RPMI7951 (cell line): ENCODE results near the gene DHCR24. TPM values are rescaled to one million over a fixed set of nuclear protein-coding genes. Genes with fewer than 3 reads are reported as not detected.

Experiments used
- DNase-seq: peaks from one replicate; pipeline ENCODE4 v3.0.0-alpha.2; 2012; ENCODE audit warnings: low read depth
- total RNA-seq: library from RNA; depleted of rRNA; stranded (reverse); fragments of >200 nt; shearing (Covaris generic); gene quantifications from 2 replicates; pipeline ENCODE4 v1.2.3, GENCODE V29; 2014

Gene DHCR24
- total RNA-seq, 1 experiment from 2014 or later: 67.8 TPM

DNA sequence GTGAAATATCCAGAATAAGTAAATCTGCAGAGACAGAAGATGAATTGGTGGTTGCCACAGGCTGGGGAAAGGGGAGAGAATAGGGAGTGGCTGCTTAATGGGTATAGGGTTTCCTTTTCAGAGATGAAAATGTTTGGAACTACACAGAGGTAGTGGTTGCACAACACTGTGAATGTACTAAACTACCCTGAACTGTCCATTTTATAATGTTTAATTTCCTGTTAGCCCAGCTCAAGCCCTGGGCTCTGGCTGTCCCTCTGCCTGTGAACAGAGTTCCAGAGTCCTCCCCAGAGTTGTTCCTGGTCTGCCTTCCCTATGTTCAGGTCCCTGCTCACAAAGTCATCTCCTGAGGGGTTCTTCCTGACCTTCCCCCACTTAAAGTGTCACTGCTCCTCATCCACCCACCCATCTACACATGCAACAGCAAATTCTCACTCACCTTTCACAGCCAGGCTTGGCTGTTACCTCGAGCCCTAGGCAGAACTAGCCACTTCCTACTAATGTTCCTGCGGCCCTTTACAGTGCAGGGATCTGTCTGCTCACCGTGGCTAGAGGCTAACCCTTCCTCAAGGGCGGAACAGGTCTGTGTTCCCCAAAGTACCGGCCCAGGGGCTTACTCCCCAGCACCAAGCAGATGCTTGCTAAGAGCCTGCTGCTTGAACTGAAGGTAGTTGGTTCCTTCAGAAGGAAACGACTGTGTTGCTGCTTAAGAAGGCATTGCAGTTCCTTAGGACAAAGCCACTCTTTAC lies 22.4 kb downstream of the DHCR24 start:
- DNase-seq: no peak

DNA sequence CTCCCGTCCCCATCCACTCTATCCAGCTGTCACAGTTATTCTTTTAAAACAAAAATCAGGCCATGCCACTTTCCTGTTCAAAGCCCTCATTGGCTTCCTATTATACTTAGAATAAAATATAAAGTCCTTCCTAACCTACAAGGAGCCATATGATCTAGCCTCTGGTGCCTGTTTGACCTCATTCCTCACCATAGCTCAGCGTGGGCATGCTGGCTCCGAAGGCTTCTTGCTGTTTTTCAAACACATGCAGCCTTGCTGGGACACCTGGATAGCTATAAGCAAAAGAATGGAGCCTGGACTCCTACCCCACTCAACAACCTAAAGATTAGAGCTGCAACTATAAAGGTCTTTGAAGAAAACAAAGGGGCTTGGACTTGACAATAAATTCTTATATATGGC lies 23.7 kb downstream of the DHCR24 start:
- DNase-seq: no peak

GRCh38 chr1:54861070-54861761 lies 25.8 kb downstream of the DHCR24 start:
- DNase-seq: peak; percentile 96

GRCh38 chr1:54859700-54860391 lies 27.1 kb downstream of the DHCR24 start:
- peak; percentile 55 for DNase-seq

- peak; percentile 85 for DNase-seq
These were observed 29.0 kb downstream of the DHCR24 start for GRCh38 chr1:54857746-54858561.

DNA sequence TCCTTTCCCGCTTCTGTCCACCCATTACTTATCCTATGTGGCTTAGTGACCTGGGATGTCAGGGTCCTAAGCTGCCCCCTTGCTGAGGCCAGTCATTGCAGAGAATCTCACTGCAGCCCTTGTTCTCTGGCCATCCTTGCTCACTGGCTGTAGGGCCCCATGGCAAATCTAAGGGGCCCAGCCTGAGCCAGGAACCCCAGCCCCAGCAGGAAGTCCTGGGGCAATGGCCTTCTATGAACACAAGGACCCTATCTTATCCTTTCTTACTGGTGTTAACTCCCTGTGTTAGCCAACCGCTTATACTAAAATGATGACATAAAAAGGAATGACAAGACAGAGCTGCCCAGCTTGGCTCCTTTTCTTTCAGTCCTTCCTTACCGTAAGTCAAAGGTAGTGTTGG lies 29.9 kb downstream of the DHCR24 start:
- DNase-seq: peak; percentile 9

- no peak for DNase-seq
These were observed 32.5 kb downstream of the DHCR24 start for GRCh38 chr1:54854381-54855020.

DNA sequence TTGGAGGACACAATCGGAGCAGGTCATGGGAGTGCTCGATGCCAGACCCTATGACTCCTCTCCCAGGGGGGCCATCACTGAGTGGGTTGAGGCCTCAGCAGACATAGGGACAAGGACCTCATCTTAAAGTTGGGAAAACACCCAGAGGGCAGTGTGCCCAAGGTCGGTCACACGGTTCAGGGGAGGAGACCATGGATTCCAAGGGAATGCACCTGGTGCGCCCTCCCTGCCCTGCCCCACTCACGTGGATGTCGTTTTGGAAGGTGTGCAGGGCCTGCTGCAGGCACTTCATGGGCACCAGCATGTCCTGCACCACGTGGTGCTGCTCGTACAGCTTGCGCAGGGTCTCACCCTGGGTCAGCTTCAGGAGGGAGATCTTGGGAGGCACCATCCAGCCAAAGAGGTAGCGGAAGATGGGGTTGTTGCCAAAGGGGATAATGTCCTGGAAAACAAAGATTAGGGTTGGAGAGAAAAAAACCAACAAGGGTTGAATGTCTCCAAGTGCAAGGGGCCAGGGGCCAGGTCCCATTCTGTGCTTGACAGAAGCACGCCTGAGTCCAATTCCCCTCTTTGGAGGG lies 33.1 kb downstream of the DHCR24 start:
- DNase-seq: no peak

- no peak for DNase-seq
These were observed 33.8 kb downstream of the DHCR24 start for GRCh38 chr1:54853096-54853792.

- DNase-seq: no peak
These were observed 35.0 kb downstream of the DHCR24 start for GRCh38 chr1:54851936-54852524.

DNA sequence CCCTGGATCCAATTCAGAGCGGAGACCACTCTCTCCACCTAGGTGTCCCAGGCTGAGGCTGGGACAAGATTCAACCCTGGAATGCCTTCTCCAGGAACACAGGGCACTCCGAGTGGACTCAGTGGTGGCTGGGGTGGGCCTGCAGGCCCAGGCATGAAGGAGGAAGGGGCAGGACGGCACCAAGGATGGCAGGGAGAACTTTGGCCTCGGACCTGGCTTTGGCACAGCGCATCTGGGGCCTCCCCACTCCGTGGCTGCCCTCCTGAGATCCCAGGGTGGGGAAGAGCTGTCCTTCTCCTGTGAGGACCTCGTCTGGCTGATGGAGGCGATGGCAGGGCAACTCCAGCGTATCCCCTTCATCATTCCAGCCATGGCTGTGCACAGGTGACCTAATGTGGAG lies 35.6 kb downstream of the DHCR24 start:
- DNase-seq: no peak

GRCh38 chr1:54850737-54851136 lies 36.3 kb downstream of the DHCR24 start:
- peak; percentile 95 for DNase-seq

DNA sequence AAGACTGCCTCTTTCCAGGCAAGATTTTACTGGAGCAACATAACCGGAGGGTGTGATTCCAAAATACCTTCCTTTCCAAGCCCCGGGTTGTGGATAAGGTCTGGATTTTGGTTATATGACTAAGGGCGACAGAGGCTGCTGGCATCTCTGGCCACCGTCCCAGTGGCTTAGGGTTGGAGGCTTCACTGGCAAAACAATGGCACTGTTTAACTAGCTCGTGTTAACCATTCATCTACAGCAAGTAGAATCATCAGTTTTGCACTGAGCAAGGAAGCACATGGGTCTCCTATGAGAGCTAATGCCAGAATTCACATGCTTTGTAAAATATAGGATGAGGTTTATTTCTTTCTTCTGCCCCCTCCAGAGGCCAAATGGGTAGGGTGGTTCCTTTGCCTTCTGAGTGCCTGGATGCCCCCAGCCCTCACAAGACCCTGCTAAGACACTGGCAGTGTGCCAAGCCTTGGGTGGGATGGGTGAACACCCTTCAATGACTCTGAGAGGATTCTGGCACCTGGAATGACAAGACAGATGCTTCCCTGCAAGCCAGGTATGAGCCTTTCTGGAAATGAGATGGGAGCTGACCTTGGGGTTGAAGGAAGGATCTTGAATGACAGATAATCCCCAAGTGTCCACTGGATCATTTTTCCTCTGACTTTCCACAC lies 36.8 kb downstream of the DHCR24 start:
- DNase-seq: peak; percentile 87

DNA sequence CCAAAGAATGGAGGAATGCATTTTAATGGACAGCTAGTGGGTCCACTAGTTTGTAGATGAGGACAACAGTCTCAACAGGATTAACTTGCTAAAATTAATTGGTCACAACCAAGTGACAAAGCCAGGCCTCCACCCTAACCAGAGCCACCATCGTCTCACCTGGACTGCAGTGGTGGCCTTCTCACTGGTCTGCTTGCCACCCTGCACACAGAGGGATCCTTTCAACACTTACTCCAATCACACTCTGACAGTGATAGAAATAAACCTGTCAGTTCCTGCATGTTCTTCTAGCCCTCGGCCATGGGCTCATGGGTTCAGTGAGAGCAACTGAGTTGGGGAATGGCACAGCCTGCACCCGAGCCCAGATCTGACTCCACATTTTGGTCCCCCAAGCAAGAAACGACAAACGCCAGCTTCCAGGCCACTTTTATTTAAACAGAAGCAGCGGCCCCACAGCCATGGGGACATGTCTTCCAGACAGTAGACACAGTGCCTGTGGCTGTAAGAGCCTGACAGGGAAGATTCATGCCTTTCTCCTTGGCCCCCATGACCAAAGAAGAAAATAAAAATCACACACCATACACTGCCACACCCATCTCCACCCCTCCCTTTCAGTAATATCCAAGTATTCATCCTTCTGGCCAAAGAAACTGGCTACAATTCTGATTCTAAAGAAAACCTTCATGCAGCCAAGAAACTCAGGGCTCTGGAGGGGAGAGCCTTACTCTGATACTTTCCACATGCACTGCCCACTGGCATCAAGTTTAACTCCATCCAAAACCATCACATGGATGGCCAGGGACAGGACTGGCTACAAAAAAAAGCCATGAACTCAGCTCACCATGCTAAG lies 37.6 kb downstream of the DHCR24 start:
- no peak for DNase-seq

GRCh38 chr1:54848134-54848948 lies 38.7 kb downstream of the DHCR24 start:
- DNase-seq: no peak

DNA sequence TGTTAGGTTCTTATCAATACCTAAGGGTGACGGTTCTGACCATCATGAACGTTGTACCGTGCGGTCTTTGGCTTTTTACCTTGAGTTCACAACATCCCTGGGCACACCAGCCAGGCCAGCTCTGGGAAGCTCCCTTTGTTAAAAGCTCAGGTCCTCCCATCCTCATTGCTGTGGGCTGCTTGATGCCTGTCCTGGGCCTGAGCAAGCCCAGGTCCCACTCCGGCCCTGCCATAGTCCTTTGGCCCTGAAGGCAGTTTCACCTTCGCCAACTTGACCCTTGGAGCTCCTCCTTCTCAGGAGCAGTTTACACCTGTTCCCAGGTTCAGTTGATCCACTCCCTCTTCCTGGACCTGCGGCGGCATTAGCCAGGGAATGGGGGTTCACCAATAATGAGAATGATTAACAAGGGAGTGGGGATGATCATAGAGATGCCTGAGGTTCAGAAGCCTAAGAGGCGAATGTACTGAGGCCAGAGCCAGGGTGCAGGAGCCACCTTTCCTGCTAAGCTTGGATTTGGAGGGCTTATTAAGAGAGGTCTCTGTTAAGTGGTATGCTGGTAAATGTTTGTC lies 40.2 kb downstream of the DHCR24 start:
- DNase-seq: no peak

GRCh38 chr1:54846301-54846700 lies 40.7 kb downstream of the DHCR24 start:
- DNase-seq: no peak
